Mucosa of rectum (tissue), 2 donors: ENCODE data around the gene USP32.
"Not testable (repeated sequence)": the region's sequence is repeated elsewhere in the genome, so short reads cannot be mapped to it uniquely, and the experiment has no call there.

Experiments
- H3K27ac ChIP-seq, 2 donors: one replicate each; pipeline ENCODE4 v1.7.0; 2013; ENCODE audit warnings: inconsistent platforms in 2 of 2, low read depth in 2 of 2, low read length in 2 of 2
- H3K27me3 ChIP-seq, 2 donors: one replicate each; pipeline ENCODE4 v1.7.0; 2013; ENCODE audit warnings: low read length in 2 of 2; ENCODE audit not compliant: control insufficient read depth in 2 of 2, insufficient read depth in 2 of 2
- H3K36me3 ChIP-seq, 2 donors: one replicate each; pipeline ENCODE4 v1.7.0; 2013; ENCODE audit warnings: low read length in 2 of 2; ENCODE audit not compliant: control insufficient read depth in 2 of 2, insufficient read depth in 2 of 2
- H3K4me1 ChIP-seq, 2 donors: one replicate each; pipeline ENCODE4 v1.7.0; 2013; ENCODE audit warnings: low read length in 2 of 2, mild to moderate bottlenecking in 1 of 2; ENCODE audit not compliant: control insufficient read depth in 2 of 2, insufficient read depth in 2 of 2
- H3K4me3 ChIP-seq, 2 donors: one replicate each; pipeline ENCODE4 v1.7.0; 2013; ENCODE audit warnings: low read length in 2 of 2
- H3K9ac ChIP-seq, 2 donors: one replicate each; pipeline ENCODE4 v1.7.0; 2013; ENCODE audit warnings: low read length in 2 of 2, low read depth in 1 of 2, mild to moderate bottlenecking in 1 of 2
- H3K9me3 ChIP-seq, 2 donors: one replicate each; pipeline ENCODE4 v1.7.0; 2013; ENCODE audit warnings: low read length in 2 of 2; ENCODE audit not compliant: control insufficient read depth in 2 of 2
- donor health status: healthy.
- donor health status: Normal muscosa, but diverticular disease.

The USP32 gene

GRCh38 chr17:60333628-60334031 is 58.3 kb downstream of the USP32 start:
- Histone ChIP-seq H3K4me1 (no peaks in the 10 kb centered on the region), H3K9ac (no peak overlapping the region), H3K27me3 (no peaks in the 10 kb centered on the region), H3K36me3 (peaks cover 0 to 3% of the 10 kb centered on the region in 2 donors), H3K9me3 (no peaks in the 10 kb centered on the region), H3K27ac (no peak overlapping the region), H3K4me3 (no peak overlapping the region)

- H3K4me3 ChIP-seq, H3K4me1 ChIP-seq, H3K27me3 ChIP-seq, H3K9ac ChIP-seq, H3K9me3 ChIP-seq, H3K27ac ChIP-seq, H3K36me3 ChIP-seq: not testable (repeated sequence)
Observed at GRCh38 chr17:60333072-60333471, 58.9 kb downstream of the USP32 start.

- Histone ChIP-seq H3K36me3 (no peaks in the 10 kb centered on the region), H3K27me3 (no peaks in the 10 kb centered on the region), H3K4me1 (no peaks in the 10 kb centered on the region), H3K9me3 (no peaks in the 10 kb centered on the region), H3K27ac (no peak overlapping the region), H3K9ac (no peak overlapping the region), H3K4me3 (no peak overlapping the region)
Observed at GRCh38 chr17:60332574-60332973, 59.4 kb downstream of the USP32 start.

- H3K4me3 ChIP-seq = no peak overlapping the region
- no peak overlapping the region for H3K9ac ChIP-seq
- no peaks in the 10 kb centered on the region for H3K4me1 ChIP-seq
- H3K27ac ChIP-seq = no peak overlapping the region
- H3K36me3 ChIP-seq = no peaks in the 10 kb centered on the region
- no peaks in the 10 kb centered on the region for H3K9me3 ChIP-seq
- H3K27me3 ChIP-seq = no peaks in the 10 kb centered on the region
Observed at GRCh38 chr17:60330731-60331130, 61.2 kb downstream of the USP32 start.

GRCh38 chr17:60328679-60329078 is 63.3 kb downstream of the USP32 start:
- H3K4me1 ChIP-seq = no peaks in the 10 kb centered on the region
- no peak overlapping the region for H3K27ac ChIP-seq
- H3K9ac ChIP-seq = no peak overlapping the region
- H3K9me3 ChIP-seq = no peaks in the 10 kb centered on the region
- no peak overlapping the region for H3K4me3 ChIP-seq
- no peaks in the 10 kb centered on the region for H3K36me3 ChIP-seq
- no peaks in the 10 kb centered on the region for H3K27me3 ChIP-seq

GRCh38 chr17:60327901-60328273 is 64.0 kb downstream of the USP32 start:
- H3K27ac ChIP-seq = no peak overlapping the region

GRCh38 chr17:60327134-60327900 is 64.6 kb downstream of the USP32 start:
- no peak overlapping the region for H3K4me3 ChIP-seq
- no peaks in the 10 kb centered on the region for H3K4me1 ChIP-seq
- H3K9ac ChIP-seq = no peak overlapping the region
- H3K27ac ChIP-seq = no peak overlapping the region
- no peaks in the 10 kb centered on the region for H3K27me3 ChIP-seq
- H3K36me3 ChIP-seq = no peaks in the 10 kb centered on the region
- no peaks in the 10 kb centered on the region for H3K9me3 ChIP-seq

More at GRCh38 chr17:60327901-60328273, 64.0 kb downstream of the USP32 start:
- H3K36me3 ChIP-seq = no peaks in the 10 kb centered on the region
- H3K4me3 ChIP-seq = no peak overlapping the region
- no peaks in the 10 kb centered on the region for H3K4me1 ChIP-seq
- H3K9me3 ChIP-seq = no peaks in the 10 kb centered on the region
- H3K9ac ChIP-seq = no peak overlapping the region
- H3K27me3 ChIP-seq = no peaks in the 10 kb centered on the region

- Histone ChIP-seq H3K27me3 (no peaks in the 10 kb centered on the region), H3K9ac (no peak overlapping the region), H3K9me3 (no peaks in the 10 kb centered on the region), H3K36me3 (no peaks in the 10 kb centered on the region), H3K4me3 (no peak overlapping the region), H3K4me1 (no peaks in the 10 kb centered on the region), H3K27ac (no peak overlapping the region)
Observed at GRCh38 chr17:60326702-60327101, 65.2 kb downstream of the USP32 start.

GRCh38 chr17:60325730-60326524 is 66.0 kb downstream of the USP32 start:
- no peaks in the 10 kb centered on the region for H3K9me3 ChIP-seq
- H3K27ac ChIP-seq = no peak overlapping the region
- H3K4me3 ChIP-seq = no peak overlapping the region
- H3K27me3 ChIP-seq = no peaks in the 10 kb centered on the region
- no peaks in the 10 kb centered on the region for H3K4me1 ChIP-seq
- H3K9ac ChIP-seq = no peak overlapping the region
- no peaks in the 10 kb centered on the region for H3K36me3 ChIP-seq

- H3K27ac ChIP-seq = no peak overlapping the region
- H3K4me1 ChIP-seq = no peaks in the 10 kb centered on the region
- no peaks in the 10 kb centered on the region for H3K9me3 ChIP-seq
- H3K36me3 ChIP-seq = no peaks in the 10 kb centered on the region
- H3K9ac ChIP-seq = no peak overlapping the region
- H3K4me3 ChIP-seq = no peak overlapping the region
- H3K27me3 ChIP-seq = no peaks in the 10 kb centered on the region
Observed at GRCh38 chr17:60323754-60324153, 68.2 kb downstream of the USP32 start.
